ENCODE data around the gene GNA14.
"Not testable (repeated sequence)": the region's sequence is repeated elsewhere in the genome, so short reads cannot be mapped to it uniquely, and the experiment has no call there.

The GNA14 gene

GRCh38 chr9:77531400-77531799 lies 116.7 kb downstream of the GNA14 start:
- DNase-seq = no peak

DNA sequence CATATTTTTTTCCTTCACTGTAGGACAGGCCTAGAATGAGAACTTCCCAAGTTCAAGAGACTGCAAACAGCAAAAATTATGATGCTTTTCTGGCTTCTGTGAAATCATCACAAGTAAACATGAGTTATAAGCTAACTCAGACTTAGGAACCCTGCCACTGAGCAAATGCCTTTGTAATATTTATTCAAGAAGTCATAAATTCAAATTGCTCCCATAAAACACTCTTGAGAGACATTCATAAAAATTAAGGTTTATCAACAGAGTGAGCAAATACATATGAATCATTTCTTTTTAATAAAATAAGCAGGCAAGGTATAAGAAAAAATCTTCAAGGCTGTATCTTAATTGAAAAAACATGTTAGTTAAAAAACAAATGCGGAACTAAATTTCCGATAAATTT lies 124.2 kb downstream of the GNA14 start:
- DNase-seq = no peak

- no peak for DNase-seq
Measured at GRCh38 chr9:77521091-77521490, 127.0 kb downstream of the GNA14 start.

DNA sequence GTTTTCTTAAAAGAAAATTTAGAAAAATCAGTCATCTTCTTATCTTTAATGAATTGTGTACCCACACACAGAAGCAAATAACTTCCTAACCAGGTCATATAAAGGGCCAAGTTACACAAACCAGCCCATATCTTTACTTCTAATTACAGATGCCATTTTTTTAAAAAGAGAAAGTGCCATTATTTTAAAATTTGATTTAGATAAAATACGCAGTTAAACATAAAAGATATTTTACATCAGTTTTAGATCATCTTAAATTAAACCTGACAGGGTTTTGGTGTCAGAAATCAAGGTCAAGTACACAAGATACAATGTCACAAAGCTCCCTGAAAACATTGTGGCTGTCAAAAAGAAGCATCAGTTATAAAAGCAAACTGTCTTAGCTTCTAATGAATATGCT lies 129.4 kb downstream of the GNA14 start:
- DNase-seq = no peak

- DNase-seq = no peak
Measured at GRCh38 chr9:77516781-77517180, 131.3 kb downstream of the GNA14 start.

DNA sequence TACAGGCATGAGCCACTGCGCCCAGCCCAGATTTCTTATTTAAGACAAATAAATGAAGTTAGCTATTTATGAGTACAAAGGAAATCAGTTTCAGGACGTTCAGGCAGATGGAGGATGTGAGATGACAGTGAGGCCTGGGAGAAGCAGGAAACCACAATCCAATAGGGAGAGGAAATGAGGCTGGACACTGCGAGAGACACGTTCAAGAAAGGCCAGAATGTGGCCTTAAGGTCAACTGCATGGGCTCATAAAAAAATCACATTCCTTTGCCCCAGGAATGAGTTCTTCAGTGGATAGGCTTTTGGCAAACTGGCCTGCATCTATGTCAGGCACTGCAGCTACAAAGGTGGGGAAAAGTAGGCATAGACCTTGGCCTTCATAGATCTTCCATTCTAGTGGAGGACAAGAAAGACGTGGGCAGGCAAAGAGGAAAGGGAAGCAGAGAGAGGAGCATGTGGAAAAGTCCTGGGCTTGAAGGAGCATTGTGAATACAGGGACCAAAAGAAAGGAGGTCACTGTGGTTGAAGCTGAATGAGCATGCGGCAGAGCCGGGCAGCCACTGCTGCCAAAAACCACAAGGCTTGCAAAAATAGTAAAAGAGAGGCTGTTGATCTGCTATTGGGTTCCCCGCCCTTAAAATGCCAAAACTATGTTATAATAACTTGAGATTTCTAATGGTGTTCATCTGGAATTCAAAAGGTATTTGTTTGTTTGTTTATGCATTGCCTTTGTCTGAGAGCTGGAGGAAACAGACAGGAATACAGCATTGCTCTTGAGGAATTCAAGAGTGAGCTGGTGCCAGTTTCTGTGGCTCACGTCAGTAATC lies 133.0 kb downstream of the GNA14 start:
- DNase-seq = no peak

GRCh38 chr9:77513457-77513856 lies 134.7 kb downstream of the GNA14 start:
- no peak for DNase-seq

- DNase-seq = no peak
Measured at GRCh38 chr9:77512876-77513275, 135.2 kb downstream of the GNA14 start.

- DNase-seq = no peak
Measured at GRCh38 chr9:77511525-77511924, 136.6 kb downstream of the GNA14 start.

- DNase-seq = no peak
Measured at GRCh38 chr9:77510666-77511065, 137.5 kb downstream of the GNA14 start.

GRCh38 chr9:77508396-77508795 lies 139.7 kb downstream of the GNA14 start:
- no peak for DNase-seq

GRCh38 chr9:77507212-77507961 lies 140.7 kb downstream of the GNA14 start:
- no peak for DNase-seq

- no peak for DNase-seq
Measured at GRCh38 chr9:77505232-77505631, 142.9 kb downstream of the GNA14 start.

GRCh38 chr9:77502568-77502967 lies 145.6 kb downstream of the GNA14 start:
- no peak for DNase-seq

DNA sequence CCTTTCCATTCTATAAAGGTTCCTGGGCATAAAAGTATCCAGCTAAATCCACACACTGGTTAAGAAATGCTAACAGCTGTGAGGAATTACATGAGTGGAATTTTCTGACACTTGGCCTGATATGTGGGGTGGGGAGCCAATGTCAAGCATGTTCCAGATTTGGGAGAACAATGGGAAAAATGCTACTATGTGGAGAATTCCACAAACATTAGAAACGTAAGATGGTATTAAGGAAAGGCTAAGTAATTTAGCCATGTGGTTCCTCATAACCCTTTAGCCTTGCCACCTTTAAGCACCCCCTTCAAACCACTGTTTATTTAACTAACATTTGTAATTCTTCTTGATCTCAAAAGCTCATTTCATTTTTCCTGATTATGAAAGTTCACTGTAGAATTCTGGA lies 149.2 kb downstream of the GNA14 start:
- DNase-seq = no peak

DNA sequence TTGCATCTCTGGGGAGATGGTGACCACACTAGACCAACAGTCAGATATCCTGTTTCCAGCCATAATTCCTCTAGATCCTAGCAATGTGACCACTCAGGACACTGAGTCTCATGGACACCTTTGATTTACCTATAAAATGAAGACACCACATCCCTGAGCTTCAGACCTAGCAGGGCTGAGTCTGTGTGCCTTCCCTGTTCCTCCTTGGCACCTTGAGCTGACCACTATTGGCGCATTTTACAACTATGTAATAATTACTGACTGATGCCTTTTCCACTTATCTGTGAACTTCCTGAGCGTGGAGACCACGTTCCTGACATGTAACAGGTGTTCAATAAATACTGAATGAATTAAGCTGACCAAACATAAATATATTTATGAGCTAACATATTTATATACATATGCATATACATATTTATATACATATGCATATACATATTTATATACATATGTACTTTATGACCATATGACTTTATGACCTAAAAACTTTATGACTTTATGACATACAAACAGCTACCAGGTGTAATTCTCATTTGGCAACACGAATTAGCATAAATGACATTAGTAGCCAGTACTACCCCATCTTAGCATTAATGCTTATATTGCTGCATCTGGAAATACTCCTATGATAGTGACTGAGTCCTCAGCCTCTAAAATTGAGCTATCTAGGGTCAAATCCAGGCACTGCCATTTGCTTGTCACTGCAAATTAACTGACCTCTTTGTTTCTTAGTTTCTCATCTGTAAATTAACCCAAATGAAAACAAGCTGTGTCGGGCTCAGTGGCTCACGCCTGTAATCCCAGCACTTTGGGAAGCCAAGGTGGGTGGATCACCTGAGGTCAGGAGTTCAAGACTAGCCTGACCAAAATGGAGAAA lies 150.6 kb downstream of the GNA14 start:
- DNase-seq = no peak

DNA sequence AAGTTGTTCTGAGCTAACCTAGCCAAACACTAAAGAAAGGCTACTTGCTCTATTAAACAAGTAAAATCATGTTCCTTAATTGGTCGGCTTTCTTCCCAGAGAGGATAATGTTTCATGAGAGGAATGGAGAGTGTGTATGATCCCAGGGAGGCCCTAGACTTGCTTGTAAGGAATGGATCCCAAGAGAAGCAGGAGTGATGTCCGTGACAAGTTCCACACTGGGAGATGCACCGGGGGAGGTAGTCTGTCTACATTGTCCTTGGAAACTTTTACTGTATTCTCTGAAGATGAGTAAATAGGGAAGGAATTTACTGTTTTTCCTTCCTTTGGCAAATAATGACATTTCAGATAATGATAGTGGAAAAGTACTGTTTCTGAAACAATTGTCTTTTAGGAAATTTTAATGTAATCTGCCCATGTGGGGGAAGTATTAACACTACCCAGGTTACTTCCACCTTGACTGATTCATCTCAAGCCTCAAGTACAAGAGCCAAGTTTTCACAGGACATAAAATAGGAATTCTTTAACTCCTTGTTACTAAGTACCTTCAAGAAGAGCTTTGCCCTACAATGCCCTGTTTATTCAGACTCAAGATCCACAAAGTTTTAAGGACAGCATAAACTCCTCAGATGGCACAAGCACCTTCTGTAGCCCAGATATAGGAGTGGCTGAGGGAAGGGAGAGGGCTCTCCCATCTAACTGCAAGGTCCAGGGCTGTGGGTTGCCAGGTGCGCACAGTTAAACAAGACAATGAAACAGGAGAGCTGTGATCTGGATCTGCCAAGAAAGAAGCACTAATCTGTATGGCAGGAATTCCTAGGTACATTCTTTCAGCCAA lies 152.1 kb downstream of the GNA14 start:
- DNase-seq = no peak

- DNase-seq = not testable (repeated sequence)
Measured at GRCh38 chr9:77490279-77490678, 157.8 kb downstream of the GNA14 start.

DNA sequence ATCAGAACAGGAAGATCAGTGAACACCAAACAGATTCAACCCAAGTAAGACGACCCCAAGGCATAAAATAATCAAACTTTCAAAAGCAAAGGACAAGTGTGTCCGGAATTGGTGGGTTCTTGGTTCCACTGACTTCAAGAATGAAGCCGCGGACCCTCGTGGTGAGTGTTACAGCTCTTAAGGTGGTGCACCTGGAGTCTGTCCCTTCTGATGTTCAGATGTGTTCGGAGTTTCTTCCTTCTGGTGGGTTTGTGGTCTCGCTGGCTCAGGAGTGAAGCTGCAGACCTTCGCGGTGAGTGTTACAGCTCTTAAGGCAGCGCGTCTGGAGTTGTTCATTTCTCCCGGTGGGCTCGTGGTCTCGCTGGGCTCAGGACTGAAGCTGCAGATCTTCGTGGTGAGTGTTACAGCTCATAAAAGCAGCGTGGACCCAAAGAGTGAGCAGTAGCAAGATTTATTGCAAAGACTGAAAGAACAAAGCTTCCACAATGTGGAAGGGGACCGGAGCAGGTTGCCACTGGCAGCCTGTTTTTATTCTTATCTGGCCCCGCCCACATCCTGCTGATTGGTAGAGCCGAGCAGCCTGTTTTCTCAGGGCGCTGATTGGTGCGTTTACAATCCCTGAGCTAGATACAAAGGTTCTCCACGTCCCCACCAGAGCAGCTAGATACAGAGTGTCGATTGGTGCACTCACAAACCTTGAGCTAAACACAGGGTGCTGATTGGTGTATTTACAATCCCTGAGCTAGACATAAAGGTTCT lies 158.5 kb downstream of the GNA14 start:
- not testable (repeated sequence) for DNase-seq

- no peak for DNase-seq
Measured at GRCh38 chr9:77488439-77489126, 159.5 kb downstream of the GNA14 start.

GRCh38 chr9:77486968-77487367 lies 161.2 kb downstream of the GNA14 start:
- DNase-seq = no peak

Data from activated CD4-positive, CD25-positive, alpha-beta regulatory T cell (primary cell).